Activated naive CD8-positive, alpha-beta T cell treated with anti-CD3 and anti-CD28 coated beads for 36 hours (primary cell): Measurements from ENCODE around the gene UGT2A2. TPM values are rescaled to one million over a fixed set of nuclear protein-coding genes. Genes with fewer than 3 reads are reported as not detected.

ENCODE experiments used
- DNase-seq: peaks from one replicate; pipeline ENCODE4 v3.0.0; 2021
- H3K27ac Mint-ChIP-seq: one replicate; pipeline ENCODE4 v1.8.0; 2022; ENCODE audit warnings: mild to moderate bottlenecking, moderate library complexity, mixed read lengths
- H3K27me3 Mint-ChIP-seq: one replicate; pipeline ENCODE4 v1.8.0; 2022; ENCODE audit warnings: mild to moderate bottlenecking, mixed read lengths
- H3K36me3 Mint-ChIP-seq: one replicate; pipeline ENCODE4 v1.8.0; 2021; ENCODE audit warnings: mild to moderate bottlenecking, mixed read lengths
- H3K4me1 Mint-ChIP-seq: one replicate; pipeline ENCODE4 v1.8.0; 2021; ENCODE audit warnings: mixed read lengths
- H3K4me3 Mint-ChIP-seq: one replicate; pipeline ENCODE4 v1.8.0; 2022; ENCODE audit warnings: mild to moderate bottlenecking, moderate library complexity, mixed read lengths
- H3K9me3 Mint-ChIP-seq: one replicate; pipeline ENCODE4 v1.8.0; 2022; ENCODE audit warnings: mixed read lengths
- total RNA-seq, 2 experiments: library from RNA; stranded (reverse); gene quantifications; one replicate each; pipeline ENCODE4 v1.2.3, GENCODE V29; 2021

UGT2A2 gene
- total RNA-seq, 2 experiments from 2014 or later: not detected

DNA sequence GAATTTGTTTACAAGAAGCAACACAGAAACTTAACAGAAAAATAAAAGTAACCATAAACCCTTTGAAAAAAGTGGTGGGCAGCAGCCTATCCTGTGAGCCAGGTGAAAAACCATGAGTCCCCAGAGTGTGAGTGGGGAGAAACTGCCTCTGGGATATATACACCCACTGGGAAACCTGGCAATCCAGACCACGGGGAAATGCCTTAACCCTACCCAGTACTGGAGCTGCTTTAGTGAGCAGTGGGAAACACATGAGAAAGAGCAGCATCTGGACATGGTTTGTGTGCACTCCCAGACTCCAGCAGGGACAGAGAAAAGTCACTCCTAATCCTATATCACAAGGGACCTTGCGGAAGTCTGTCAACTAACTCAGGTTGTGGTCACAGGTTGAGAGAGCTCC lies 39.4 kb downstream of the UGT2A2 start:
- no peak for DNase-seq
- H3K9me3 Mint-ChIP-seq: no peaks in the 10 kb centered on the region

DNA sequence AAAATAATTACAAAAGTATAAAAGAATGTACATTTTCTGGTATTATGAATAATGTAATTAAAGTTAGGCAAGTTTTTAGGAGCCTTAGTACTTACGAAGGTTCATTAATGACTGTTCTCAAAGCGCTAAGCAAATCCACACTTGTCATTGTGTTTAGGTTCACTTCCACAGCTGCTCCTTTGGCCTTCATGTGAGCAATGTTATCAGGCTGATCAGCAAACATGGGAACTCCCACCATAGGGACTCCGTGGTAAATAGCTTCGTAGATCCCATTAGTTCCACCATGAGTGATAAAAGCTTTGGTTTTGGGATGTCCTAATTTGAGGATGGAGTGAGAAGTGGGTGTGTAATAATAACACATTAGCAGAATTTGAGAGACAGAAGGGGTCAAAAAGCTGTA lies 45.1 kb downstream of the UGT2A2 start:
- Mint-ChIP-seq H3K9me3 (no peaks in the 10 kb centered on the region), H3K27ac (no peak overlapping the region), H3K4me1 (no peaks in the 10 kb centered on the region), H3K27me3 (no peaks in the 10 kb centered on the region), H3K36me3 (no peaks in the 10 kb centered on the region), H3K4me3 (no peak overlapping the region)
- DNase-seq: no peak

More for the DNA sequence above, 39.4 kb downstream of the UGT2A2 start:
- no peak overlapping the region for H3K4me3 Mint-ChIP-seq
- no peak overlapping the region for H3K27ac Mint-ChIP-seq
- H3K27me3 Mint-ChIP-seq: no peaks in the 10 kb centered on the region
- H3K36me3 Mint-ChIP-seq: no peaks in the 10 kb centered on the region
- H3K4me1 Mint-ChIP-seq: no peaks in the 10 kb centered on the region

DNA sequence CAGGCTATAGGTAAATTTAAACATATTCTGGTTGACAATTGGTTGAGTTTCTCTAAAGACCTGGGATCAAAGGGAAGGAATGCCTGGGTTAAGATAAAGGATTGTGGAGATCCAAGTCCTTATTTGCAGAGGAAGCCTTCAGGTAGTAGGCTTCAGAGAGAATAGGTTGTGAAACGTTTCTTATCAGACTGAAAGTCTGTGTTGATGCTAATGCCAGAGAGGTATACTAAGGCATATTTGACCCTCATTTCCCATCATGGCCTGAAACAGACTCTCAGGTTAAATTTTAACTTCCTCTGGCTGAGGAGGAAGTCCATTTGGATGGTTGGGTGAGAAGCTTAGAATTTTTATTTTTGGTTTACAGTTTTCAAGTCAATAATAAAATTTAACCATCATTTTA lies 48.1 kb downstream of the UGT2A2 start:
- Mint-ChIP-seq H3K4me3 (no peak overlapping the region), H3K27me3 (no peaks in the 10 kb centered on the region), H3K27ac (no peak overlapping the region), H3K9me3 (no peaks in the 10 kb centered on the region), H3K4me1 (no peaks in the 10 kb centered on the region), H3K36me3 (no peaks in the 10 kb centered on the region)
- no peak for DNase-seq

DNA sequence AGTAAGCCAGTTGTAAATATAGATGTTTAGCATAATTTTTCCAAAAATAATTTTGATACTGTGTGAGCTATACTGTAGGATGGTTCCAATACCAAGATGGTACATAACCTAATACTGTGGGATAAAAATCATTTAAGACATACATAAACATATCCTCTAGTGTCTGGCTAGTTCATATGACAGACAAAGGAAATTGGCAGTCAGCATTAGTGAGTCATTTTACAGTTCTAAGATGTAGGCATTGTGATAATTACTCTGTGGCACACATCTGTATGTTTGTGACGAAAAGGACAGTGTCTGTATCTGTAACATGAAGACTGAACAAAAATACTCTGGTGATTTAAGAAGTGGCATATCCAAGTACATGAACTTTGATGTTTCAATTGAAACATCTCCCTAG lies 49.6 kb downstream of the UGT2A2 start:
- no peaks in the 10 kb centered on the region for H3K4me1 Mint-ChIP-seq
- H3K27me3 Mint-ChIP-seq: no peaks in the 10 kb centered on the region
- no peak overlapping the region for H3K27ac Mint-ChIP-seq
- no peaks in the 10 kb centered on the region for H3K36me3 Mint-ChIP-seq
- no peak for DNase-seq
- H3K4me3 Mint-ChIP-seq: no peak overlapping the region
- H3K9me3 Mint-ChIP-seq: no peaks in the 10 kb centered on the region

DNA sequence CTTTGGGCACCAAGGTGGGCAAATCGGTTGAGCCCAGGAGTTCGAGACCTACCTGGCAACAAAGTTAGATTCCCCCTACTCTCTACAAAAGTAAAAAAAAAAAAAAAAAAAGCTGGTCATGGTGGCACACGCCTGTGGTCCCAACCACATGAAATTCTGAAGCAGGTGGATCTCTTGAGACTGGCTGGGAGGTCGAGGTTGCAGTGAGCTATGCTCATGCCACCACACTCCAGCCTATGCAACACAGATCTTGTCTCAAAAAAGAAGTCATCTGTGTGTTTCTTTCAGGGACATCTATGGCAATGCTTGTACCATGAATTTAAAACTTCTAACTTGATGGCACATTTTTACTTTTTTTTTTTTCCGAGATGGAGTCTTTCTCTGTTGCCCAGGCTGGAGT lies 55.3 kb downstream of the UGT2A2 start:
- no peak for DNase-seq
- Mint-ChIP-seq H3K27ac (no peak overlapping the region), H3K4me1 (no peaks in the 10 kb centered on the region), H3K27me3 (no peaks in the 10 kb centered on the region), H3K36me3 (no peaks in the 10 kb centered on the region), H3K9me3 (no peaks in the 10 kb centered on the region), H3K4me3 (no peak overlapping the region)

DNA sequence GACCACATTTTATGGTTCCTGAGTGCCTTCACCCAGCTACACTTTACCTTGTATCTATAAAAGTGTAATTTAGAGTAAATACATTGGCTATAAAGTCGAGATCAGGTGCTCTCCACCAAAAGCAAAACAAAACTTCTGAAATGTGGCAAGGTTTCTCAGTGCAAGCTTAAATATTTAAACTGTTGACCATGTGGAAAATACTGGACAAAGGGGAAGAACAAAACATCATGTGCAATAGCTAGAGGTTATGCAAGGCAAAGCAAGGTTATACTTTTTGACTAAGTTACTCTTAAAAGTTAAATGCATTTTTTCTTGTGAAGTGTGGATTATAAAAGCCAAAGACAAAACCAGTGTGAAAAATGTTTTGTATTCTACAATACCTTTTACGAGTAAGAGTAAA lies 55.9 kb downstream of the UGT2A2 start:
- Mint-ChIP-seq H3K4me3 (no peak overlapping the region), H3K27me3 (no peaks in the 10 kb centered on the region)

DNA sequence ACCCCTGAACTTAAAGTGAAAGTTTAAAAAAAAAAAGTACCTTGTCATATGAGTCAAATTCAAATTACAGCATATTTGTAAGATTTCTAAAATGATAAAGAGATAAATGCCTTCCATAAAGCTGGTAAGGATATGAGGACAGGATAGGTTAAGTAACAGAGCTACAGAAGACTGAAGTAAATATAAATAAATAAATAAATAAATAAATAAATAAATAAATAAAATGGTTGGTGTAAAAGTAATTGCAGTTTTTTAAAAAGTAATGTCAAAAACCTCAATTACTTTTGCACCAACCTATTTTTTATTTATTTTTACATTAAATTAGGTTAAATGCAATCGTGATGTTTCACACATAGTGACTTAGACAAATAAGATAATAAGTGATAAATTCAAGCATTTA lies 62.2 kb downstream of the UGT2A2 start:
- H3K27ac Mint-ChIP-seq: no peak overlapping the region
- H3K27me3 Mint-ChIP-seq: no peaks in the 10 kb centered on the region
- DNase-seq: no peak
- H3K36me3 Mint-ChIP-seq: no peaks in the 10 kb centered on the region
- no peak overlapping the region for H3K4me3 Mint-ChIP-seq
- no peaks in the 10 kb centered on the region for H3K4me1 Mint-ChIP-seq
- peaks cover 1% of the 10 kb centered on the region for H3K9me3 Mint-ChIP-seq

More for the DNA sequence above, 55.9 kb downstream of the UGT2A2 start:
- no peaks in the 10 kb centered on the region for H3K9me3 Mint-ChIP-seq
- H3K4me1 Mint-ChIP-seq: no peaks in the 10 kb centered on the region
- DNase-seq: no peak
- no peaks in the 10 kb centered on the region for H3K36me3 Mint-ChIP-seq
- no peak overlapping the region for H3K27ac Mint-ChIP-seq

DNA sequence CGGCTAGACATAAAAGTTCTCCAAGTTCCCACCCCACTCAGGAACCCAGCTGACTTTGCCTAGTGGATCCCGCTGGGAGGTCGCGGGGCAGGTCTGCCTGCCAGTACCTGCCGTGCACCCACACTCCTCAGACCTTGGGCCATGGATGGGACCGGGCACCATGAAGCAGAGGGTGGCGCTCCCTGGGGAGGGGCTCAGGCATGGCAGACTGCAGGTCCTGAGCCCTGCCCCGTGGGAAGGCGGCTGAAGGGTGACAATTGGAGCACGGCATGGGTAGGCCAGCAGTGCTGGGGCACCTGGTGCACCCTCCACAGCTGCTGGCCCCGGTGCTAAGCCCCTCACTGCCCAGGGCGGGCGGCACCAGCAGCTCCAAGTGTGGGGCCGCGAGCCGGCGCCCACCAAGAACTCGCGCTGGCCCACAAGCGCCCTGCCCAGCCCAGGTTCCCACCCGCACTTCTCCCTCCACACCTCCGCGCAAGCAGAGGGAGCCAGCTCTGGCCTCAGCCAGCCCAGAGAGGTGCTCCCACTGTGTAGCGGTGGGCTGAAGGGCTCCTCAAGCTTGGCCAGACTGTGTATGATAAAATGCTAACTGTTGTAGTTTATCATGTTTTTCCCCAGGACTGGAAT lies 63.1 kb downstream of the UGT2A2 start:
- Mint-ChIP-seq H3K4me3 (no peak overlapping the region), H3K36me3 (no peaks in the 10 kb centered on the region), H3K4me1 (no peaks in the 10 kb centered on the region), H3K27ac (no peak overlapping the region), H3K27me3 (no peaks in the 10 kb centered on the region), H3K9me3 (peaks cover 1% of the 10 kb centered on the region)
- no peak for DNase-seq

DNA sequence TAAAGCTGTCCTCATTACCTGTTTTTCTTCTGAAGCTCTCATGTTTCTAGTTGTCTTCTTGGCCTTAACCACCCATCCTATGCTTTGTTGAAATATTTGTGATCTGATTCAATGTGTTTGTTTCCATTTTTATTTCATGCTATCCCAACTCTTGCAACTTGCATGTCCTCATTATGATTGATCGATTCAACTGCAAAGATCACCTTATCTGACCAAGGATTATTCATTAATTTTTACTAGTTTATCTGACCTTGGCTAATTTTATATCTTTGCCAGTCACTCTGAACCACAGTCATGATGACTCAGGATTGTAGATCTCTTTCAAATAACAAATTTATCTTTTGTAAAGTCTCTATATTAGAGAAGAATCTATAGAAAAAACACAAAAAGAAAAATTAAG lies 70.7 kb downstream of the UGT2A2 start:
- H3K27me3 Mint-ChIP-seq: no peaks in the 10 kb centered on the region
- peaks cover 1% of the 10 kb centered on the region for H3K9me3 Mint-ChIP-seq
- no peaks in the 10 kb centered on the region for H3K36me3 Mint-ChIP-seq
- DNase-seq: no peak
- H3K4me1 Mint-ChIP-seq: no peaks in the 10 kb centered on the region
- no peak overlapping the region for H3K4me3 Mint-ChIP-seq
- H3K27ac Mint-ChIP-seq: no peak overlapping the region

DNA sequence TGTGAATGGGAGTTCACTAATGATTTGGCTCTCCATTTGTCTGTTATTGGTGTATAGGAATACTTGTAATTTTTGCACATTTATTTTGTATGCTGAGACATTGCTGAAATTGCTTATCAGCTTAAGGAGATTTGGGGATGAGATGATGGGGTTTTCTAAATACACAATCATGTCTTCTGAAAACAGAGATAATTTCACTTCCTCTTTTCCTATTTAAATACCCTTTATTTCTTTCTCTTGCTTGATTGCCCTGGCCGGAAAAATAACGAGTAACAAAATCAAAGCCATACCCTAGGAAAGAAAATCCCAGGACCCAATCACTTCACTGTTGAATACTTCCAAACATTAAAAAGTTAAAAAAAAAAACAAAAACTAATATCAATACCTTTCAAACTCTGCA lies 76.0 kb downstream of the UGT2A2 start:
- Mint-ChIP-seq H3K36me3 (no peaks in the 10 kb centered on the region), H3K9me3 (peaks cover 3% of the 10 kb centered on the region), H3K4me3 (no peak overlapping the region), H3K27me3 (no peaks in the 10 kb centered on the region), H3K27ac (no peak overlapping the region), H3K4me1 (no peaks in the 10 kb centered on the region)
- no peak for DNase-seq

DNA sequence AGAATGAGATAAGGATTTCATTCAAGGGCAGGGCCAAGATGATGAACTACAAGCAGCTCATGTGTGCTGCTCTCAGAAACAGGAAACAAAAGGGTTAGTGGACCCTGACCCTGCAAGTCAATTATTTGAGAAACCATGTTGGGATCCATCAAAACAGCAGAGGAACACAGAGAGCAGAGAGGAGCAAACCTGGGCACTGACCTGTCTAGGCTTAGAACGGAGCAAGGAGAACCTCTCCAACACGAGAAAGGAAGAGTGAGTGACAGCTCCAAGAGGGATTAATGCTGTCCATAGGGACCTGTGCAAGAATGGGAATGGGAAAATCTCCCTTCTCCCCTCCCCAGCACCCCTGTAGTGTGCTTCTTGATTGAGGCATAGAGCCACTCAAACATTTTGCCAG lies 89.8 kb downstream of the UGT2A2 start:
- Mint-ChIP-seq H3K27ac (no peak overlapping the region), H3K36me3 (no peaks in the 10 kb centered on the region), H3K4me3 (no peak overlapping the region), H3K27me3 (no peaks in the 10 kb centered on the region), H3K9me3 (no peaks in the 10 kb centered on the region), H3K4me1 (no peaks in the 10 kb centered on the region)
- DNase-seq: no peak

DNA sequence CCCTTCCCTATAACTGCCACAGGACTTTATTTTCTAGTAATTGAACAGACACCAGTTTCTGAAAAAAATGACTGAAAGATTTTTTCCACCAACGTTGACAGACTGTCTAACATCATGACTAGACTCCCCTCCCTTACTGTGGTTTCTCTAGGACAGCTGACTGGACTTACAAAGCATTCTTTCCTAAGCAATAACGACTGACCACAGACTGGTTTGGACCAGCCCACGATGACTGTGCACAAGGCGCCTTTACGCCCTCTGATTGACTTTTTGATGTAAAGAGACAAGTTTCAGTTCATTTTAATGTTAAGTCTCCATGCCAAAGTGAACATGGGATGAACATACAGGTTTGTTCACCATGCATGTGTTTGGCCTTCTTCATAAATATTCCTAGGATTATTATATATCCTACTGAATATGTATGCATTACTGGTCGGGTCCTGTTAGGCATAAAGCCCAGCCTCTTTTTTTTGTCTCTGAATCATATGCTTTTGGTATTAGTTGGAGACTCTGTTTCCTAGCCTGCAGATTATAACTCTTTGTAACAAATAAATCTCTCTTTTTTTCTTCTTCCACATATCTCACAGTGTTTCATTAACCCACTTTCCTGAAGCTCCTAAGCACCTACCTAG lies 93.2 kb downstream of the UGT2A2 start:
- no peaks in the 10 kb centered on the region for H3K36me3 Mint-ChIP-seq
- H3K27me3 Mint-ChIP-seq: no peaks in the 10 kb centered on the region
- no peaks in the 10 kb centered on the region for H3K9me3 Mint-ChIP-seq
- DNase-seq: no peak
- no peak overlapping the region for H3K27ac Mint-ChIP-seq
- no peak overlapping the region for H3K4me3 Mint-ChIP-seq
- H3K4me1 Mint-ChIP-seq: no peaks in the 10 kb centered on the region

Other genes starting within 250 kb of the UGT2A2 start
- not detected for gene UGT2B4, start 143.7 kb downstream of the UGT2A2 start, total RNA-seq
- gene UGT2A1, start 13.6 kb upstream of the UGT2A2 start, total RNA-seq: not detected
- under 1 TPM; 0.64 to 0.80 TPM for gene SULT1B1, start 121.0 kb upstream of the UGT2A2 start, total RNA-seq
- gene SULT1E1, start 220.5 kb upstream of the UGT2A2 start, total RNA-seq: not detected